Fibroblast of skin of abdomen (primary cell): ENCODE measurements around the gene SPAG16. TPM values are rescaled to one million over a fixed set of nuclear protein-coding genes. Genes with fewer than 3 reads are reported as not detected.
A peak's percentile ranks its signal among the peaks of the same experiment; 100 is the strongest.

ENCODE experiments used
- DNase-seq: peaks from one replicate; pipeline ENCODE4 v3.0.0-alpha.2; 2013
- polyA plus RNA-seq, 2 experiments: library from polyadenylated mRNA; unstranded; fragments of 120-200 nt; gene quantifications; one replicate each; pipeline ENCODE4 v1.2.1, GENCODE V29; 2013; ENCODE audit not compliant: insufficient read length in 2 of 2

SPAG16 gene
- polyA plus RNA-seq (2013, experiment 1 of 2; ENCODE audit: insufficient read length): 18.4 TPM
- 18.6 TPM for polyA plus RNA-seq (2013, experiment 2 of 2; ENCODE audit: insufficient read length)

- DNase-seq: peak; percentile 99
Observed at GRCh38 chr2:213284105-213285090, at the start of gene SPAG16. SPAG16 (plus strand) TSS chr2:213284464.

- DNase-seq: no peak
Observed at GRCh38 chr2:213234641-213235040, 49.6 kb upstream of the SPAG16 start.

GRCh38 chr2:213235741-213236140, 48.5 kb upstream of the SPAG16 start:
- DNase-seq: no peak

GRCh38 chr2:213237251-213237650, 47.0 kb upstream of the SPAG16 start:
- DNase-seq: no peak

- DNase-seq: no peak
Observed at GRCh38 chr2:213237787-213238186, 46.5 kb upstream of the SPAG16 start.

GRCh38 chr2:213238753-213239495, 45.3 kb upstream of the SPAG16 start:
- DNase-seq: peak; percentile 95

GRCh38 chr2:213241817-213242216, 42.4 kb upstream of the SPAG16 start:
- no peak for DNase-seq

- no peak for DNase-seq
Observed at GRCh38 chr2:213242653-213243052, 41.6 kb upstream of the SPAG16 start.

GRCh38 chr2:213243189-213244044, 40.8 kb upstream of the SPAG16 start:
- no peak for DNase-seq

- peak; percentile 36 for DNase-seq
Observed at GRCh38 chr2:213246497-213247281, 37.6 kb upstream of the SPAG16 start.

GRCh38 chr2:213247566-213247965, 36.7 kb upstream of the SPAG16 start:
- no peak for DNase-seq

GRCh38 chr2:213248637-213249036, 35.6 kb upstream of the SPAG16 start:
- no peak for DNase-seq

GRCh38 chr2:213249502-213249901, 34.8 kb upstream of the SPAG16 start:
- no peak for DNase-seq

- DNase-seq: peak; percentile 73
Observed at GRCh38 chr2:213251618-213252017, 32.6 kb upstream of the SPAG16 start.

GRCh38 chr2:213252206-213252605, 32.1 kb upstream of the SPAG16 start:
- no peak for DNase-seq

- DNase-seq: no peak
Observed at GRCh38 chr2:213253162-213253561, 31.1 kb upstream of the SPAG16 start.

GRCh38 chr2:213259266-213259665, 25.0 kb upstream of the SPAG16 start:
- DNase-seq: no peak

- no peak for DNase-seq
Observed at GRCh38 chr2:213261237-213261636, 23.0 kb upstream of the SPAG16 start.

- DNase-seq: no peak
Observed at GRCh38 chr2:213261715-213262114, 22.5 kb upstream of the SPAG16 start.

GRCh38 chr2:213265679-213266078, 18.6 kb upstream of the SPAG16 start:
- DNase-seq: no peak

GRCh38 chr2:213266421-213266820, 17.8 kb upstream of the SPAG16 start:
- no peak for DNase-seq

- DNase-seq: no peak
Observed at GRCh38 chr2:213271947-213272346, 12.3 kb upstream of the SPAG16 start.
